Measurements from ENCODE around the gene UBE2U. TPM values are rescaled to one million over a fixed set of nuclear protein-coding genes. Genes with fewer than 3 reads are reported as not detected.

UBE2U gene
- polyA plus RNA-seq, 1 experiment = not detected

GRCh38 chr1:64171797-64172281 lies 31.6 kb upstream of the UBE2U start:
- Histone ChIP-seq H3K27me3 (ENCODE audit: control insufficient read depth, insufficient read depth, low read length) (no peaks in the 10 kb centered on the region), H3K36me3 (ENCODE audit: control insufficient read depth, insufficient read depth, low read length) (no peaks in the 10 kb centered on the region), H3K4me3 (ENCODE audit: low read depth, low read length) (no peak overlapping the region)
- DNase-seq (ENCODE audit: low read depth) = no peak
- TF ChIP-seq, protein P1, sequence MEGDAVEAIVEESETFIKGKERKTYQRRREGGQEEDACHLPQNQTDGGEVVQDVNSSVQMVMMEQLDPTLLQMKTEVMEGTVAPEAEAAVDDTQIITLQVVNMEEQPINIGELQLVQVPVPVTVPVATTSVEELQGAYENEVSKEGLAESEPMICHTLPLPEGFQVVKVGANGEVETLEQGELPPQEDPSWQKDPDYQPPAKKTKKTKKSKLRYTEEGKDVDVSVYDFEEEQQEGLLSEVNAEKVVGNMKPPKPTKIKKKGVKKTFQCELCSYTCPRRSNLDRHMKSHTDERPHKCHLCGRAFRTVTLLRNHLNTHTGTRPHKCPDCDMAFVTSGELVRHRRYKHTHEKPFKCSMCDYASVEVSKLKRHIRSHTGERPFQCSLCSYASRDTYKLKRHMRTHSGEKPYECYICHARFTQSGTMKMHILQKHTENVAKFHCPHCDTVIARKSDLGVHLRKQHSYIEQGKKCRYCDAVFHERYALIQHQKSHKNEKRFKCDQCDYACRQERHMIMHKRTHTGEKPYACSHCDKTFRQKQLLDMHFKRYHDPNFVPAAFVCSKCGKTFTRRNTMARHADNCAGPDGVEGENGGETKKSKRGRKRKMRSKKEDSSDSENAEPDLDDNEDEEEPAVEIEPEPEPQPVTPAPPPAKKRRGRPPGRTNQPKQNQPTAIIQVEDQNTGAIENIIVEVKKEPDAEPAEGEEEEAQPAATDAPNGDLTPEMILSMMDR (IDR thresholded peaks at IDR 0.05; ENCODE audit: insufficient read depth, low read depth, low read length) = no peak
- ChIA-PET CTCF (interaction anchor here (0.8 kb wide), 1 partner anchor 35 kb away, joined by 3 read pairs; no protein-coding TSS in a partner anchor), POLR2A (no interaction called here)

DNA sequence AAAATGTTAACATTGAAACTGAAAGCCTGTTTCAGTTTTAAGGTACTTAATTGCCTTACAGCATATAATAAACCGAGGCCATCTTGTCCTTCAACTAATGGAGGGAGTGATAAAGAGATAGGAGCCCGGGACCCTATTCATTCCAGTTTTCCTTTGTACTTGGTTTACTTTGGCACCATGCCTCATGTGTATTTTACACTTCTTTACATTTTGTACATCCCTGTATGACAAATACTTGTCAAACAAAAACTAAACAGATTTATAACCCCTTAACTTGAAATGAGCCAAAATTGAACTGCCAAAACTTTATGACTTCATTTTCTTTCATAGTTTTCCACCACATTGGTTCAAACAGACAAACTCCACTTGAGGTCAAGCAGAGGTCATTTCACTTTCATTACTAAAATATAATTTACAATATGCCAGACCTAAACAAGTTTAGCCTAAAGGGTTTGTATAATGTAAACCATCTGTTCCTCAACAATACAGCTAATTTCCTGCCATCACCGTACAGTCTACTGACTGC lies 30.9 kb upstream of the UBE2U start:
- TF ChIP-seq, protein P1 (IDR thresholded peaks at IDR 0.05; ENCODE audit: insufficient read depth, low read depth, low read length) = no peak
- H3K27me3 ChIP-seq (ENCODE audit: control insufficient read depth, insufficient read depth, low read length) = no peaks in the 10 kb centered on the region
- no peak for DNase-seq (ENCODE audit: low read depth)
- ChIA-PET POLR2A (no interaction called here), CTCF (no interaction called here)
- H3K4me3 ChIP-seq (ENCODE audit: low read depth, low read length) = no peak overlapping the region
- no peaks in the 10 kb centered on the region for H3K36me3 ChIP-seq (ENCODE audit: control insufficient read depth, insufficient read depth, low read length)

GRCh38 chr1:64173336-64173940 lies 30.0 kb upstream of the UBE2U start:
- ChIA-PET POLR2A (no interaction called here), CTCF (interaction anchor here (0.7 to 0.9 kb wide), 2 partner anchors 10 to 34 kb away, joined by 3 to 5 read pairs; no protein-coding TSS in a partner anchor)
- H3K4me3 ChIP-seq (ENCODE audit: low read depth, low read length) = no peak overlapping the region
- no peaks in the 10 kb centered on the region for H3K36me3 ChIP-seq (ENCODE audit: control insufficient read depth, insufficient read depth, low read length)
- DNase-seq (ENCODE audit: low read depth) = no peak
- TF ChIP-seq, protein P1 (IDR thresholded peaks at IDR 0.05; ENCODE audit: insufficient read depth, low read depth, low read length) = no peak
- H3K27me3 ChIP-seq (ENCODE audit: control insufficient read depth, insufficient read depth, low read length) = no peaks in the 10 kb centered on the region

DNA sequence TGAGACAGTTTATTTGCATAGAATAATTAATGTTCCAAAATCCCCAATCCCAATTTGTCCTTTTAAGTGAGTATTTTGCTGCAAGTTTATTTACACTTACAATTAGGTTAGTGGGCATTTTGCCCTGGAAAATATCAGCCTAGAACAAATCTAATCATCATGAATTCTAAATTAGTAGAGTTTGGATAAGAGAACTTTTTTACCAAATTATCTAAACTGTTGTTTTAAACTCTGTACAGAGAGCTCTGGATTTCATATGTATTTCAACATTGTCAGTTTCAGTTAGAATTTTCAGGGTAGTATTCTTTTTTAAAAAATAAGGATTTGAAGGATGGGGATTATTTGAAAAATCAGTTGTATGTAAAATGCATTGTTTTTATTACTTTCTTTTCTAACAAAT lies 27.8 kb upstream of the UBE2U start:
- Histone ChIP-seq H3K27me3 (ENCODE audit: control insufficient read depth, insufficient read depth, low read length) (no peaks in the 10 kb centered on the region), H3K4me3 (ENCODE audit: low read depth, low read length) (no peak overlapping the region), H3K36me3 (ENCODE audit: control insufficient read depth, insufficient read depth, low read length) (no peaks in the 10 kb centered on the region)
- DNase-seq (ENCODE audit: low read depth) = no peak
- TF ChIP-seq, protein P1 (IDR thresholded peaks at IDR 0.05; ENCODE audit: insufficient read depth, low read depth, low read length) = no peak
- ChIA-PET CTCF (interaction anchor here (0.5 kb wide), 1 partner anchor 576 kb away, joined by 3 read pairs; no protein-coding TSS in a partner anchor), POLR2A (no interaction called here)

GRCh38 chr1:64176659-64177058 lies 26.8 kb upstream of the UBE2U start:
- no peaks in the 10 kb centered on the region for H3K36me3 ChIP-seq (ENCODE audit: control insufficient read depth, insufficient read depth, low read length)
- ChIA-PET CTCF (no interaction called here), POLR2A (no interaction called here)
- H3K27me3 ChIP-seq (ENCODE audit: control insufficient read depth, insufficient read depth, low read length) = no peaks in the 10 kb centered on the region
- TF ChIP-seq, protein P1 (IDR thresholded peaks at IDR 0.05; ENCODE audit: insufficient read depth, low read depth, low read length) = no peak
- no peak overlapping the region for H3K4me3 ChIP-seq (ENCODE audit: low read depth, low read length)
- no peak for DNase-seq (ENCODE audit: low read depth)

All from BJ (cell line).